Osteocyte (in vitro differentiated cells): ENCODE data around the gene C8B. TPM values are rescaled to one million over a fixed set of nuclear protein-coding genes. Genes with fewer than 3 reads are reported as not detected.

Source experiments
- DNase-seq: peaks from one replicate; pipeline ENCODE4 v3.0.0; 2021; ENCODE audit warnings: mixed read lengths; ENCODE audit not compliant: unreplicated experiment; ENCODE audit errors: extremely low spot score
- H3K27ac Mint-ChIP-seq: one replicate; pipeline ENCODE4 v1.8.0; 2021; ENCODE audit warnings: mild to moderate bottlenecking, mixed read lengths; ENCODE audit not compliant: unreplicated experiment
- H3K27me3 Mint-ChIP-seq: one replicate; pipeline ENCODE4 v1.8.0; 2021; ENCODE audit warnings: mixed read lengths; ENCODE audit not compliant: unreplicated experiment
- H3K36me3 Mint-ChIP-seq: one replicate; pipeline ENCODE4 v1.8.0; 2021; ENCODE audit warnings: mixed read lengths; ENCODE audit not compliant: unreplicated experiment
- H3K4me1 Mint-ChIP-seq: one replicate; pipeline ENCODE4 v1.8.0; 2021; ENCODE audit warnings: mixed read lengths; ENCODE audit not compliant: unreplicated experiment
- H3K4me3 Mint-ChIP-seq: one replicate; pipeline ENCODE4 v1.8.0; 2021; ENCODE audit warnings: mild to moderate bottlenecking, moderate library complexity, mixed read lengths; ENCODE audit not compliant: unreplicated experiment
- H3K9me3 Mint-ChIP-seq: one replicate; pipeline ENCODE4 v1.8.0; 2021; ENCODE audit warnings: mixed read lengths; ENCODE audit not compliant: unreplicated experiment
- CTCF ChIP-seq: fragments of 200-600 bp; sonication (generic); IDR thresholded peaks from 2 replicates; pipeline ENCODE4 v1.5.0; 2021; ENCODE audit warnings: antibody characterized with exemption, mild to moderate bottlenecking, moderate library complexity
- total RNA-seq: library from RNA; stranded (reverse); gene quantifications from 2 replicates; pipeline ENCODE4 v1.2.1, GENCODE V29; 2021

The C8B gene
- total RNA-seq, 1 donor from 2014 or later: not detected

- Mint-ChIP-seq H3K36me3 (no peaks in the 10 kb centered on the region), H3K9me3 (no peaks in the 10 kb centered on the region), H3K4me1 (no peaks in the 10 kb centered on the region), H3K27ac (no peak overlapping the region), H3K4me3 (no peak overlapping the region), H3K27me3 (peaks cover 7% of the 10 kb centered on the region)
- no peak for DNase-seq
- TF ChIP-seq CTCF: no peak
Measured at GRCh38 chr1:56881417-56881816, 84.4 kb downstream of the C8B start.

GRCh38 chr1:56880774-56881173 is 85.0 kb downstream of the C8B start:
- Mint-ChIP-seq H3K27me3 (peaks cover 11% of the 10 kb centered on the region), H3K36me3 (no peaks in the 10 kb centered on the region), H3K4me3 (no peak overlapping the region), H3K9me3 (no peaks in the 10 kb centered on the region), H3K27ac (no peak overlapping the region), H3K4me1 (no peaks in the 10 kb centered on the region)
- no peak for TF ChIP-seq CTCF
- no peak for DNase-seq

Other genes starting within 250 kb of the C8B start
- not detected in 2 replicates for gene FYB2, start 146.6 kb downstream of the C8B start, total RNA-seq
- gene C8A, start 111.2 kb downstream of the C8B start, total RNA-seq: not detected in 2 replicates